Measurements from ENCODE around the gene PTPRM. TPM values are rescaled to one million over a fixed set of nuclear protein-coding genes. Genes with fewer than 3 reads are reported as not detected.

The PTPRM gene
- total and polyA plus RNA-seq, 2 experiments from 2014 or later, result 1.6 to 5.3 TPM

- H3K36me3 Mint-ChIP-seq (ENCODE audit: low read depth), result no peaks in the 10 kb centered on the region
- H3K27me3 ChIP-seq (ENCODE audit: insufficient read depth), result no peaks in the 10 kb centered on the region
- H4K20me1 ChIP-seq (replicated peaks; ENCODE audit: insufficient read depth), result no peaks in the 10 kb centered on the region
- no peaks in the 10 kb centered on the region for H3K36me3 ChIP-seq (ENCODE audit: insufficient read depth)
- no peaks in the 10 kb centered on the region for H3K79me2 ChIP-seq (replicated peaks; ENCODE audit: insufficient read depth)
- H3F3A ChIP-seq (replicated peaks; ENCODE audit: low read depth), result no peaks in the 10 kb centered on the region
- no peaks in the 10 kb centered on the region for H3K27me3 Mint-ChIP-seq (ENCODE audit: insufficient read depth, low read depth, poor library complexity)
- no peaks in the 10 kb centered on the region for H3K9me2 ChIP-seq (ENCODE audit: insufficient read depth)
- H3K27ac ChIP-seq (ENCODE audit: low read depth), result no peak overlapping the region
- no peaks in the 10 kb centered on the region for H3K4me1 Mint-ChIP-seq
- H2AFZ ChIP-seq, result no peak overlapping the region
- no peak for DNase-seq (ENCODE audit: low spot score)
- H3K4me1 ChIP-seq (ENCODE audit: insufficient read depth), result no peaks in the 10 kb centered on the region
- no peak overlapping the region for H3K4me3 Mint-ChIP-seq
- no peaks in the 10 kb centered on the region for H3K9me3 Mint-ChIP-seq
- no peak overlapping the region for H3K27ac Mint-ChIP-seq
- no peak overlapping the region for H3K4me2 ChIP-seq
- H3K4me3 ChIP-seq, result no peak overlapping the region
- ATAC-seq, result no peak
- TF ChIP-seq, protein P1, sequence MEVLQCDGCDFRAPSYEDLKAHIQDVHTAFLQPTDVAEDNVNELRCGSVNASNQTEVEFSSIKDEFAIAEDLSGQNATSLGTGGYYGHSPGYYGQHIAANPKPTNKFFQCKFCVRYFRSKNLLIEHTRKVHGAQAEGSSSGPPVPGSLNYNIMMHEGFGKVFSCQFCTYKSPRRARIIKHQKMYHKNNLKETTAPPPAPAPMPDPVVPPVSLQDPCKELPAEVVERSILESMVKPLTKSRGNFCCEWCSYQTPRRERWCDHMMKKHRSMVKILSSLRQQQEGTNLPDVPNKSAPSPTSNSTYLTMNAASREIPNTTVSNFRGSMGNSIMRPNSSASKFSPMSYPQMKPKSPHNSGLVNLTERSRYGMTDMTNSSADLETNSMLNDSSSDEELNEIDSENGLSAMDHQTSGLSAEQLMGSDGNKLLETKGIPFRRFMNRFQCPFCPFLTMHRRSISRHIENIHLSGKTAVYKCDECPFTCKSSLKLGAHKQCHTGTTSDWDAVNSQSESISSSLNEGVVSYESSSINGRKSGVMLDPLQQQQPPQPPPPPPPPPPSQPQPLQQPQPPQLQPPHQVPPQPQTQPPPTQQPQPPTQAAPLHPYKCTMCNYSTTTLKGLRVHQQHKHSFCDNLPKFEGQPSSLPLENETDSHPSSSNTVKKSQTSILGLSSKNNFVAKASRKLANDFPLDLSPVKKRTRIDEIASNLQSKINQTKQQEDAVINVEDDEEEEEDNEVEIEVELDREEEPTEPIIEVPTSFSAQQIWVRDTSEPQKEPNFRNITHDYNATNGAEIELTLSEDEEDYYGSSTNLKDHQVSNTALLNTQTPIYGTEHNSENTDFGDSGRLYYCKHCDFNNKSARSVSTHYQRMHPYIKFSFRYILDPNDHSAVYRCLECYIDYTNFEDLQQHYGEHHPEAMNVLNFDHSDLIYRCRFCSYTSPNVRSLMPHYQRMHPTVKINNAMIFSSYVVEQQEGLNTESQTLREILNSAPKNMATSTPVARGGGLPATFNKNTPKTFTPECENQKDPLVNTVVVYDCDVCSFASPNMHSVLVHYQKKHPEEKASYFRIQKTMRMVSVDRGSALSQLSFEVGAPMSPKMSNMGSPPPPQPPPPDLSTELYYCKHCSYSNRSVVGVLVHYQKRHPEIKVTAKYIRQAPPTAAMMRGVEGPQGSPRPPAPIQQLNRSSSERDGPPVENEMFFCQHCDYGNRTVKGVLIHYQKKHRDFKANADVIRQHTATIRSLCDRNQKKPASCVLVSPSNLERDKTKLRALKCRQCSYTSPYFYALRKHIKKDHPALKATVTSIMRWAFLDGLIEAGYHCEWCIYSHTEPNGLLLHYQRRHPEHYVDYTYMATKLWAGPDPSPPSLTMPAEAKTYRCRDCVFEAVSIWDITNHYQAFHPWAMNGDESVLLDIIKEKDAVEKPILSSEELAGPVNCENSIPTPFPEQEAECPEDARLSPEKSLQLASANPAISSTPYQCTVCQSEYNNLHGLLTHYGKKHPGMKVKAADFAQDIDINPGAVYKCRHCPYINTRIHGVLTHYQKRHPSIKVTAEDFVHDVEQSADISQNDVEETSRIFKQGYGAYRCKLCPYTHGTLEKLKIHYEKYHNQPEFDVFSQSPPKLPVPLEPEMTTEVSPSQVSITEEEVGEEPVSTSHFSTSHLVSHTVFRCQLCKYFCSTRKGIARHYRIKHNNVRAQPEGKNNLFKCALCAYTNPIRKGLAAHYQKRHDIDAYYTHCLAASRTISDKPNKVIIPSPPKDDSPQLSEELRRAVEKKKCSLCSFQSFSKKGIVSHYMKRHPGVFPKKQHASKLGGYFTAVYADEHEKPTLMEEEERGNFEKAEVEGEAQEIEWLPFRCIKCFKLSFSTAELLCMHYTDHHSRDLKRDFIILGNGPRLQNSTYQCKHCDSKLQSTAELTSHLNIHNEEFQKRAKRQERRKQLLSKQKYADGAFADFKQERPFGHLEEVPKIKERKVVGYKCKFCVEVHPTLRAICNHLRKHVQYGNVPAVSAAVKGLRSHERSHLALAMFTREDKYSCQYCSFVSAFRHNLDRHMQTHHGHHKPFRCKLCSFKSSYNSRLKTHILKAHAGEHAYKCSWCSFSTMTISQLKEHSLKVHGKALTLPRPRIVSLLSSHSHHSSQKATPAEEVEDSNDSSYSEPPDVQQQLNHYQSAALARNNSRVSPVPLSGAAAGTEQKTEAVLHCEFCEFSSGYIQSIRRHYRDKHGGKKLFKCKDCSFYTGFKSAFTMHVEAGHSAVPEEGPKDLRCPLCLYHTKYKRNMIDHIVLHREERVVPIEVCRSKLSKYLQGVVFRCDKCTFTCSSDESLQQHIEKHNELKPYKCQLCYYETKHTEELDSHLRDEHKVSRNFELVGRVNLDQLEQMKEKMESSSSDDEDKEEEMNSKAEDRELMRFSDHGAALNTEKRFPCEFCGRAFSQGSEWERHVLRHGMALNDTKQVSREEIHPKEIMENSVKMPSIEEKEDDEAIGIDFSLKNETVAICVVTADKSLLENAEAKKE (CRISPR knock-in tag; IDR thresholded peaks at IDR 0.05), result no peak
- TF ChIP-seq NANOG (IDR thresholded peaks at IDR 0.05; ENCODE audit: borderline replicate concordance), result no peak
- TF ChIP-seq, protein P2, sequence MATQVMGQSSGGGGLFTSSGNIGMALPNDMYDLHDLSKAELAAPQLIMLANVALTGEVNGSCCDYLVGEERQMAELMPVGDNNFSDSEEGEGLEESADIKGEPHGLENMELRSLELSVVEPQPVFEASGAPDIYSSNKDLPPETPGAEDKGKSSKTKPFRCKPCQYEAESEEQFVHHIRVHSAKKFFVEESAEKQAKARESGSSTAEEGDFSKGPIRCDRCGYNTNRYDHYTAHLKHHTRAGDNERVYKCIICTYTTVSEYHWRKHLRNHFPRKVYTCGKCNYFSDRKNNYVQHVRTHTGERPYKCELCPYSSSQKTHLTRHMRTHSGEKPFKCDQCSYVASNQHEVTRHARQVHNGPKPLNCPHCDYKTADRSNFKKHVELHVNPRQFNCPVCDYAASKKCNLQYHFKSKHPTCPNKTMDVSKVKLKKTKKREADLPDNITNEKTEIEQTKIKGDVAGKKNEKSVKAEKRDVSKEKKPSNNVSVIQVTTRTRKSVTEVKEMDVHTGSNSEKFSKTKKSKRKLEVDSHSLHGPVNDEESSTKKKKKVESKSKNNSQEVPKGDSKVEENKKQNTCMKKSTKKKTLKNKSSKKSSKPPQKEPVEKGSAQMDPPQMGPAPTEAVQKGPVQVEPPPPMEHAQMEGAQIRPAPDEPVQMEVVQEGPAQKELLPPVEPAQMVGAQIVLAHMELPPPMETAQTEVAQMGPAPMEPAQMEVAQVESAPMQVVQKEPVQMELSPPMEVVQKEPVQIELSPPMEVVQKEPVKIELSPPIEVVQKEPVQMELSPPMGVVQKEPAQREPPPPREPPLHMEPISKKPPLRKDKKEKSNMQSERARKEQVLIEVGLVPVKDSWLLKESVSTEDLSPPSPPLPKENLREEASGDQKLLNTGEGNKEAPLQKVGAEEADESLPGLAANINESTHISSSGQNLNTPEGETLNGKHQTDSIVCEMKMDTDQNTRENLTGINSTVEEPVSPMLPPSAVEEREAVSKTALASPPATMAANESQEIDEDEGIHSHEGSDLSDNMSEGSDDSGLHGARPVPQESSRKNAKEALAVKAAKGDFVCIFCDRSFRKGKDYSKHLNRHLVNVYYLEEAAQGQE (IDR thresholded peaks at IDR 0.05; ENCODE audit: unreplicated experiment), result no peak
- no peak for TF ChIP-seq EZH2phosphoT487 (IDR thresholded peaks at IDR 0.05; ENCODE audit: unreplicated experiment)
Observed at GRCh38 chr18:8114480-8114879, 547.4 kb downstream of the PTPRM start.
